Panc1 (cell line): Measurements from ENCODE around the gene BRF1.

Experiments used
- CTCF ChIP-seq: fragments of 450-650 bp; IDR thresholded peaks from 2 replicates; pipeline ENCODE4 v1.5.1; 2017; ENCODE audit warnings: mild to moderate bottlenecking
- POLR2AphosphoS5 ChIP-seq: IDR thresholded peaks from 2 replicates; pipeline ENCODE4 v1.6.1; 2012; ENCODE audit warnings: mild to moderate bottlenecking, low read depth, low read length, moderate library complexity
- REST ChIP-seq, 2 experiments: IDR thresholded peaks; 2 replicates each; pipeline ENCODE4 v1.6.1; 2011 to 2012; ENCODE audit warnings: low read depth in 2 of 2, control low read depth in 1 of 2, low read length in 1 of 2, mild to moderate bottlenecking in 1 of 2, moderate library complexity in 1 of 2; ENCODE audit not compliant: insufficient read depth in 1 of 2
- SIN3A ChIP-seq: IDR thresholded peaks from 2 replicates; pipeline ENCODE4 v1.6.1; 2012; ENCODE audit warnings: low read depth, mild to moderate bottlenecking, low read length, moderate library complexity, borderline replicate concordance; ENCODE audit not compliant: insufficient read depth

DNA sequence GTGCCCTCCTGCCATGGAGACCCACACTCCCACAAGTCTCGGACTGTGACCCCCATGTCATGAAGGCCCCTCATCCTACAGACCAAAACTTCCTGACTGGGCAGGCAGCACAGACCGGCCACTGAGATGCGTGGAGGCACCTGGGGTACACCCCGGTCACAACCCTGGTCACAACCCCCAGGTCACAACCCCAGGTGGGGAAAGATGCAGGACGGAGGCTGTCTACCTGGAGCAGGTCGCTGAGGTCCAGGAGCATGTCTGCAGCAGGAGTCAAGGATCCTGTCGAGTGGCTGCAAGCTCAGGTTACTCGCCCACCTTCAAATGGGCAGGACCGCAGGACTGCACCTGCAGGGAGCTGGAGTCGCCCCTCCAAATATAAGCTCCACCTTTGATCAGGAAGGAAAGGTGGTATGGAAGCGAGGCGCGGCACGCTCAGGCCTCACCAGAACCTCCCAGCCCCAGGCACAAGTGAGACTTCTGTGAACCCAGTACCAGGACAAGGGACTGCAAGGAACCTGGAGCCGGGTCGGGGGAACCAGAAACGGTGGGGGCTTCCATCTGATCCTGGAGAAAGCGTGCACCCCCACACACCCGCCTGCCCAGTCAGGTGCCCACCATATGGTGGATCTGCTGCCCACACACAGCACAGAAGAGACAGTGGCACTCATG lies 44.4 kb downstream of the BRF1 start:
- no peak for TF ChIP-seq CTCF
- TF ChIP-seq POLR2AphosphoS5 = no peak
- no peak for TF ChIP-seq REST (IDR thresholded peaks at IDR 0.05; ENCODE audit: insufficient read depth in 1 of 2, low read depth in 2 of 2, low read length in 1 of 2)
- TF ChIP-seq SIN3A = no peak
